ENCODE results near the gene EPB41L4B.

EPB41L4B gene

GRCh38 chr9:109244179-109245132, 76.4 kb downstream of the EPB41L4B start:
- no peak overlapping the region for H3K4me3 Mint-ChIP-seq
- H3K36me3 Mint-ChIP-seq (ENCODE audit: low read depth): no peaks in the 10 kb centered on the region
- peaks cover 2% of the 10 kb centered on the region for H3K4me1 Mint-ChIP-seq (ENCODE audit: low read depth)
- peaks cover 30% of the 10 kb centered on the region for H3K27me3 Mint-ChIP-seq (ENCODE audit: low read depth)
- H3K9me3 Mint-ChIP-seq: no peaks in the 10 kb centered on the region
- no peak overlapping the region for H3K27ac Mint-ChIP-seq

- Mint-ChIP-seq H3K27me3 (ENCODE audit: low read depth) (peaks cover 39% of the 10 kb centered on the region), H3K4me3 (no peak overlapping the region), H3K36me3 (ENCODE audit: low read depth) (no peaks in the 10 kb centered on the region), H3K9me3 (no peaks in the 10 kb centered on the region), H3K27ac (no peak overlapping the region), H3K4me1 (ENCODE audit: low read depth) (peaks cover 2% of the 10 kb centered on the region)
These were observed 78.1 kb downstream of the EPB41L4B start for GRCh38 chr9:109242741-109243140.

- Mint-ChIP-seq H3K9me3 (no peaks in the 10 kb centered on the region), H3K4me3 (no peak overlapping the region), H3K36me3 (ENCODE audit: low read depth) (no peaks in the 10 kb centered on the region), H3K27ac (no peak overlapping the region), H3K27me3 (ENCODE audit: low read depth) (peaks cover 39% of the 10 kb centered on the region), H3K4me1 (ENCODE audit: low read depth) (peaks cover 2% of the 10 kb centered on the region)
These were observed 78.8 kb downstream of the EPB41L4B start for GRCh38 chr9:109242014-109242413.

GRCh38 chr9:109241207-109241606, 79.7 kb downstream of the EPB41L4B start:
- H3K9me3 Mint-ChIP-seq: no peaks in the 10 kb centered on the region
- H3K4me1 Mint-ChIP-seq (ENCODE audit: low read depth): peaks cover 2% of the 10 kb centered on the region
- H3K36me3 Mint-ChIP-seq (ENCODE audit: low read depth): no peaks in the 10 kb centered on the region
- no peak overlapping the region for H3K4me3 Mint-ChIP-seq
- H3K27ac Mint-ChIP-seq: no peak overlapping the region
- peaks cover 43% of the 10 kb centered on the region for H3K27me3 Mint-ChIP-seq (ENCODE audit: low read depth)

- H3K4me1 Mint-ChIP-seq (ENCODE audit: low read depth): no peaks in the 10 kb centered on the region
- H3K36me3 Mint-ChIP-seq (ENCODE audit: low read depth): no peaks in the 10 kb centered on the region
- H3K9me3 Mint-ChIP-seq: no peaks in the 10 kb centered on the region
- H3K27me3 Mint-ChIP-seq (ENCODE audit: low read depth): peaks cover 45% of the 10 kb centered on the region
- no peak overlapping the region for H3K27ac Mint-ChIP-seq
- H3K4me3 Mint-ChIP-seq: no peak overlapping the region
These were observed 81.6 kb downstream of the EPB41L4B start for GRCh38 chr9:109239240-109239639.

GRCh38 chr9:109238655-109239054, 82.2 kb downstream of the EPB41L4B start:
- Mint-ChIP-seq H3K27me3 (ENCODE audit: low read depth) (peaks cover 46% of the 10 kb centered on the region), H3K4me1 (ENCODE audit: low read depth) (no peaks in the 10 kb centered on the region), H3K4me3 (no peak overlapping the region), H3K27ac (no peak overlapping the region), H3K36me3 (ENCODE audit: low read depth) (no peaks in the 10 kb centered on the region), H3K9me3 (no peaks in the 10 kb centered on the region)

GRCh38 chr9:109238125-109238524, 82.7 kb downstream of the EPB41L4B start:
- Mint-ChIP-seq H3K4me1 (ENCODE audit: low read depth) (no peaks in the 10 kb centered on the region), H3K27ac (no peak overlapping the region), H3K4me3 (no peak overlapping the region), H3K27me3 (ENCODE audit: low read depth) (peaks cover 41% of the 10 kb centered on the region), H3K9me3 (no peaks in the 10 kb centered on the region), H3K36me3 (ENCODE audit: low read depth) (no peaks in the 10 kb centered on the region)

- Mint-ChIP-seq H3K9me3 (no peaks in the 10 kb centered on the region), H3K27me3 (ENCODE audit: low read depth) (peaks cover 47% of the 10 kb centered on the region), H3K27ac (no peak overlapping the region), H3K4me3 (no peak overlapping the region), H3K36me3 (ENCODE audit: low read depth) (no peaks in the 10 kb centered on the region), H3K4me1 (ENCODE audit: low read depth) (no peaks in the 10 kb centered on the region)
These were observed 88.2 kb downstream of the EPB41L4B start for GRCh38 chr9:109232449-109233237.

- H3K4me1 Mint-ChIP-seq (ENCODE audit: low read depth): no peaks in the 10 kb centered on the region
- no peaks in the 10 kb centered on the region for H3K36me3 Mint-ChIP-seq (ENCODE audit: low read depth)
- no peak overlapping the region for H3K4me3 Mint-ChIP-seq
- peaks cover 47% of the 10 kb centered on the region for H3K27me3 Mint-ChIP-seq (ENCODE audit: low read depth)
- no peak overlapping the region for H3K27ac Mint-ChIP-seq
- H3K9me3 Mint-ChIP-seq: no peaks in the 10 kb centered on the region
These were observed 89.3 kb downstream of the EPB41L4B start for GRCh38 chr9:109231593-109231992.

- no peaks in the 10 kb centered on the region for H3K9me3 Mint-ChIP-seq
- no peak overlapping the region for H3K27ac Mint-ChIP-seq
- no peaks in the 10 kb centered on the region for H3K4me1 Mint-ChIP-seq (ENCODE audit: low read depth)
- H3K27me3 Mint-ChIP-seq (ENCODE audit: low read depth): peaks cover 44% of the 10 kb centered on the region
- H3K4me3 Mint-ChIP-seq: no peak overlapping the region
- H3K36me3 Mint-ChIP-seq (ENCODE audit: low read depth): no peaks in the 10 kb centered on the region
These were observed 90.6 kb downstream of the EPB41L4B start for GRCh38 chr9:109230277-109230676.

GRCh38 chr9:109229682-109230081, 91.2 kb downstream of the EPB41L4B start:
- H3K4me1 Mint-ChIP-seq (ENCODE audit: low read depth): no peaks in the 10 kb centered on the region
- H3K4me3 Mint-ChIP-seq: no peak overlapping the region
- no peaks in the 10 kb centered on the region for H3K36me3 Mint-ChIP-seq (ENCODE audit: low read depth)
- H3K27ac Mint-ChIP-seq: no peak overlapping the region
- H3K9me3 Mint-ChIP-seq: no peaks in the 10 kb centered on the region
- H3K27me3 Mint-ChIP-seq (ENCODE audit: low read depth): peaks cover 39% of the 10 kb centered on the region

- Mint-ChIP-seq H3K27ac (no peak overlapping the region), H3K27me3 (ENCODE audit: low read depth) (peaks cover 30% of the 10 kb centered on the region), H3K4me3 (no peak overlapping the region), H3K36me3 (ENCODE audit: low read depth) (no peaks in the 10 kb centered on the region), H3K9me3 (no peaks in the 10 kb centered on the region), H3K4me1 (ENCODE audit: low read depth) (no peaks in the 10 kb centered on the region)
These were observed 92.7 kb downstream of the EPB41L4B start for GRCh38 chr9:109228093-109228642.

- no peak overlapping the region for H3K4me3 Mint-ChIP-seq
- no peaks in the 10 kb centered on the region for H3K9me3 Mint-ChIP-seq
- H3K4me1 Mint-ChIP-seq (ENCODE audit: low read depth): no peaks in the 10 kb centered on the region
- peaks cover 22% of the 10 kb centered on the region for H3K27me3 Mint-ChIP-seq (ENCODE audit: low read depth)
- no peak overlapping the region for H3K27ac Mint-ChIP-seq
- H3K36me3 Mint-ChIP-seq (ENCODE audit: low read depth): no peaks in the 10 kb centered on the region
These were observed 95.2 kb downstream of the EPB41L4B start for GRCh38 chr9:109225629-109226028.

- no peaks in the 10 kb centered on the region for H3K9me3 Mint-ChIP-seq
- H3K36me3 Mint-ChIP-seq (ENCODE audit: low read depth): no peaks in the 10 kb centered on the region
- H3K4me3 Mint-ChIP-seq: no peak overlapping the region
- no peak overlapping the region for H3K27ac Mint-ChIP-seq
- no peaks in the 10 kb centered on the region for H3K4me1 Mint-ChIP-seq (ENCODE audit: low read depth)
- peaks cover 24% of the 10 kb centered on the region for H3K27me3 Mint-ChIP-seq (ENCODE audit: low read depth)
These were observed 96.1 kb downstream of the EPB41L4B start for GRCh38 chr9:109224751-109225150.

All from T-helper 1 cell treated with Interleukin-12 subunit alpha and Interleukin-12 subunit beta and Interleukin-4 antibody, amounts not matched to agents 30 μg/mL and 1 μg/mL, for 36 hours (primary cell).